HG03060 (cell line): ENCODE data around the gene FRMD3.

Experiments used
- ATAC-seq: cut with Tn5 transposase; IDR thresholded peaks from one replicate; pipeline ENCODE4 v1.9.1; 2021; ENCODE audit warnings: low read depth, moderate number of reproducible peaks; ENCODE audit not compliant: unreplicated experiment

The FRMD3 gene

DNA sequence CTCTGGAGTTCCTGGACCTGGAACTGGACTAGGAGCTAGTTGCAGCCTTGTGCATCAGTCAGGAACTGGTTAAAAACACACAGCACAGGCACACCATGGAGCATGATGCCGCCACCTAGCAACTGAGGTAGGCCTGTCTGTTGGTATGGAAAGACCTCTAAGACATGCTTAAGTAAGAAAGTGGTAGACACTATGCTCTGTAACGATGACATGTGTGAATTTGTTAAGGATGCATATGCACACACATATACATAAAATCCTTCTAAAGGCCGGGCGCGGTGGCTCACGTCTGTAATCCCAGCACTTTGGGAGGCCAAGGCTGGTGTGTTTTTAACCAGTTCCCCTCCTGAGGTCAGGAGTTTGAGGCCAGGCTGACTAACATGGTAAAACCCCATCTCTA is 338.4 kb downstream of the FRMD3 start:
- no peak for ATAC-seq

DNA sequence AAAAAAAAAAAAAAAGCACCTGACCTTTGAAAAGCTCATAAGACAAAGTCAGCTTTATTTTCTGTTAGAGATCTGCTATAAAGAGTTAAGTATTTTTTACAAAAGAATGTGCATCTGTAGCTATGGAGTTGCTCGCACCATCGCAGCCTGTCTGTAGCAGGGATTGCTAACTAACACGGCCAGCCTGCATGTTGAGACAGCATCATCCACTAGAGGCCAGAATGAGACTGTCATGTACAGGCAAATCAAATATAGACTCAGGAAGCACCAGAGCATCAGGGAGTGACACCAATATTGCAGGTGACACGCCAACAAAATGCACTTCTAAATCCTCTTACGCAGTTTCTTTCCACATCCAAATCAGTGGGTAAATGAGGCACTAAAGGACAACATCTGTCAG is 339.0 kb downstream of the FRMD3 start:
- no peak for ATAC-seq

DNA sequence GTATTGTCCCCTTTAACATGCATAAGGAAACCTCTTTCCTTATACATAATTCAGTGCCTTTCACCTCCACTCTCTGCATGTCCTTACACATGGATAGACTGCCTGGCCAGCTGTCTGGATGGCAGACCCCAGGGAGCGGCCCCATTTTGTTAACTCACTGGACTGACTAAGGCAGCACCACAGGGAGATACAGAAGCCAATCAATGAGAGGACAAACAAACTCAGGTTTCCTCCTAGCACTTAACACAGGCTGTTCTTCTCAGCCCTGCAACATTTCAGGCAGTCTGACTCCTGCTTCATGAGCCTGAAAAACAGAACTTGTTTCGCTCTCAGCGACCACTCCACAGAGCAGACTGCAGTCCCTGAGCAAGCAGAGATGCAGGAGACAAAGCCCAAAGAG is 339.8 kb downstream of the FRMD3 start:
- no peak for ATAC-seq

DNA sequence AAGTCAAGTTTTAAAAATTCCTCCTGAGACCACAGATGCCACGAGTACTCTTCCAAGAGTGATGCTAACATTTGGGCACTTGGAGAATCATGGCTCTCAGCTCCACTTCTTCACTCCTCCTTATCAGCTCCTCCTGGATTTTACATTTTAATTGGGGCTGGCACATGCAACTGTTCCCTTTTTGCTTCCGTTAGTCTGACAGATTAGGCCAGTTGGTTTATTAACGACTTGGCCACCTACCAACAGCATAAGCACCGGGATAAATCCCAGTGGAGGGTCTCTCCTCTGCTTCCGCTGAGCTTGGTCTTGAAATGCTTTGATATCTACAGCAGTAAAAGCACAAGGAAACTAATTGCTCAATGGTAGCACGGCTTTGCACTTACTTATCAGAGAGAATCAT is 340.6 kb downstream of the FRMD3 start:
- ATAC-seq = no peak

DNA sequence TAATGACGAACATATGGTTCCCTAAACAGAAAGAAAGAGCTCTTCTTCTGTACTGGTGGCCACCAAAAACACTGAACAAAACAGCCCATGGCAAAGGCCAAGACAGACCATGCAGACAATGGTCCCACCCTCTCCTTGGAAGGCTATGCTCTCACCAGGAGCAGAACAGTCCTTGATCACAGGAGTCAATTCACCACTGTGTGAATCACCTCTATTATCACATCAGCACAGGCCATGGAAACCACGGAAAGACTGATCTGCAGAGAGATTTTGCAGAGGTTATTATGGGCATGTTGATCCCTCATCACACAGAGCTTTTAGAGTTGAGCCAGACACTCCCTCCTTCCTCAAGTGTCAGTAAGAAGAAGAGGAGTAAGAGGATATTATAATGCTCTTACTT is 341.3 kb downstream of the FRMD3 start:
- ATAC-seq = no peak
